ENCODE measurements around the gene SIRT4. TPM values are rescaled to one million over a fixed set of nuclear protein-coding genes. Genes with fewer than 3 reads are reported as not detected.

SIRT4 gene
- total RNA-seq, 6 experiments from 2014 or later = 0.56 to 4.1 (median 3.0) TPM

DNA sequence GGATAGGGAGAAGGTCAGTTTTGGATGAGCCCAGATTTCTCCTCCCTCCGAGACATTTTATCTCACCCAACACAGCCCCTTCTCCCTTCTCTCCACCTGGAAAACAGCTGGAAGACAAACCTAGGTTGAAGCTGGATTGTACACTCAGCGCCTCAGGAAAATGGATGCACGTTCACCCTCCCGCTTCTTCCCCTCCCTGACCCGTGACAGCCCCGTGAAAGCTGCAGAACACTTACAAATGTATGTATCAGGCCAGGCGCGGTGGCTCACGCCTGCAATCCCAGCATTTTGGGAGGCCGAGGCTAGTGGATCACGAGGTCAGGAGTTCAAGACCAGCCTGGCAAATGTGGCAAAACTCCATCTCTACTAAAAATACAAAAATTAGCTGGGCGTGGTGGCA, 14.6 kb upstream of the SIRT4 start:
- Histone ChIP-seq H3K9me3 (no peaks in the 10 kb centered on the region), H3K4me3 (no peak overlapping the region), H3K36me3 (no peaks in the 10 kb centered on the region), H3K4me1 (peaks cover 0 to 6% (median 0%) of the 10 kb centered on the region in 4 donors), H3K27ac (no peak overlapping the region), H3K27me3 (no peaks in the 10 kb centered on the region)
- TF ChIP-seq POLR2A (IDR thresholded peaks at IDR 0.05) = no peak
- TF ChIP-seq, protein P1, sequence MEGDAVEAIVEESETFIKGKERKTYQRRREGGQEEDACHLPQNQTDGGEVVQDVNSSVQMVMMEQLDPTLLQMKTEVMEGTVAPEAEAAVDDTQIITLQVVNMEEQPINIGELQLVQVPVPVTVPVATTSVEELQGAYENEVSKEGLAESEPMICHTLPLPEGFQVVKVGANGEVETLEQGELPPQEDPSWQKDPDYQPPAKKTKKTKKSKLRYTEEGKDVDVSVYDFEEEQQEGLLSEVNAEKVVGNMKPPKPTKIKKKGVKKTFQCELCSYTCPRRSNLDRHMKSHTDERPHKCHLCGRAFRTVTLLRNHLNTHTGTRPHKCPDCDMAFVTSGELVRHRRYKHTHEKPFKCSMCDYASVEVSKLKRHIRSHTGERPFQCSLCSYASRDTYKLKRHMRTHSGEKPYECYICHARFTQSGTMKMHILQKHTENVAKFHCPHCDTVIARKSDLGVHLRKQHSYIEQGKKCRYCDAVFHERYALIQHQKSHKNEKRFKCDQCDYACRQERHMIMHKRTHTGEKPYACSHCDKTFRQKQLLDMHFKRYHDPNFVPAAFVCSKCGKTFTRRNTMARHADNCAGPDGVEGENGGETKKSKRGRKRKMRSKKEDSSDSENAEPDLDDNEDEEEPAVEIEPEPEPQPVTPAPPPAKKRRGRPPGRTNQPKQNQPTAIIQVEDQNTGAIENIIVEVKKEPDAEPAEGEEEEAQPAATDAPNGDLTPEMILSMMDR (IDR thresholded peaks at IDR 0.05) = no peak
- DNase-seq = no peak
- intact Hi-C loops (cut with DNase I) = no loop called here
- 75% methylated on average over 8 of the region's 12 CpGs for WGBS (ENCODE audit: insufficient coverage, low coverage, low lambda C conversion rate, missing lambda C conversion rate)
- ATAC-seq = no peak

GRCh38 chr12:120290609-120291305, 11.4 kb upstream of the SIRT4 start:
- intact Hi-C loops (cut with DNase I) = no loop called here
- H3K4me1 ChIP-seq = peaks cover 0 to 6% (median 0%) of the 10 kb centered on the region in 4 donors
- WGBS (ENCODE audit: insufficient coverage, low coverage, low lambda C conversion rate, missing lambda C conversion rate) = 10% methylated on average over 22 of the region's 22 CpGs
- peak overlapping the region; percentile 0 to 42 (median 41) for H3K4me3 ChIP-seq
- H3K27me3 ChIP-seq = no peaks in the 10 kb centered on the region
- H3K9me3 ChIP-seq = no peaks in the 10 kb centered on the region
- peak overlapping the region; percentile 97 to 99 (median 99) for H3K27ac ChIP-seq
- no peak for DNase-seq
- no peaks in the 10 kb centered on the region for H3K36me3 ChIP-seq
- ATAC-seq = peak; percentile 2 to 13 (median 4)
- TF ChIP-seq POLR2A (IDR thresholded peaks at IDR 0.05) = no peak
- TF ChIP-seq, protein P1 (IDR thresholded peaks at IDR 0.05) = no peak

GRCh38 chr12:120292411-120292660, 9.8 kb upstream of the SIRT4 start:
- H3K9me3 ChIP-seq = no peaks in the 10 kb centered on the region
- TF ChIP-seq POLR2A (IDR thresholded peaks at IDR 0.05) = no peak
- TF ChIP-seq, protein P1 (IDR thresholded peaks at IDR 0.05) = no peak
- WGBS (ENCODE audit: insufficient coverage, low coverage, low lambda C conversion rate, missing lambda C conversion rate) = 2% methylated on average over 16 of the region's 17 CpGs
- intact Hi-C loops (cut with DNase I) = no loop called here
- H3K27me3 ChIP-seq = no peaks in the 10 kb centered on the region
- peak in 1 of 3 donors; percentile 56 for DNase-seq
- H3K27ac ChIP-seq = peak overlapping the region; percentile 97 to 99 (median 99)
- peak overlapping the region; percentile 28 to 63 (median 59) for H3K4me3 ChIP-seq
- no peaks in the 10 kb centered on the region for H3K36me3 ChIP-seq
- ATAC-seq = peak; percentile 1 to 9 (median 1)
- H3K4me1 ChIP-seq = peaks cover 0 to 6% (median 0%) of the 10 kb centered on the region in 4 donors

DNA sequence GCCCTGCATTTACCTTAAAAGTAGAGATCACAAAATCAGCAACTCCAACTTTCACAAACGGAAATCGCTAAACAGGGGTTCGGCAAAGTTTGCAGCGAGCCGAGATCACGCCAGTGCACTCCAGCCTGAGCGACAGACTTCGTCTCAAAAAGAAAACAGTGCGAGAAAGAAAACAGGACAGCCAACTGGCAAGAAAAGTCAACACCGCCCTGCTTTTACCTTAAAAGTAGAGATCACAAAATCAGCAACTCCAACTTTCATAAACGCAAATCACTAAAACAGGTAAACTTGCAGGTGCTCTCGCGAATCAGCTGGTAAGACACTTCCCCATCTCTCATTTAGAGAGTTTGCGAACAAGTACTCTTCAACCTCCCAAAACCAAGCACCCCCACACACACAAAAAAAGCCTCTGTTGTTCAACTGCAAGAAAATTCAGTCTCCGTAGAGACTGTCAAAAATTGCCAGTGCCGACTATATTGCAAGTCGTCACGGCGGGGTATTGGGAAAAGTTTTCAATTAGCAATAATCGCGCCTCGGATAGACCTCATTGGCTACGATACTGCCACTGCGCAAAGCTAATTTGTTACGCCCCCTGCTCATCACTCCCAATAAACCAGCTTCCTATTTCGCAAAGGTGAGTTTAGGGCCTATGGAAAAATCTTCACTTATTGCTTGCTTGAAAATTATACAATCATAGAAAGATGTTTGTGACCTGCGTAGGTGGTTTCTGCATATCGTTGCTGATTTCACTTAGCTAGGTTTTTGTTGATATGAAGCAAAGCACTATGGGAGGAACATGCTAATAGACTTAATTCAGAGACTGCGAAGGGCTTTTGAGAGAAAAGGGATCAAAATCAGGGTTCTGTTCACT, 9.2 kb upstream of the SIRT4 start, which contains the start of gene RNU4-1:
TSS of gene RNU4-1 (minus strand) at position 577 of the 871 bp plus-strand sequence.
- peak within 1 kb of the TSS; percentile 28 to 63 (median 59) for H3K4me3 ChIP-seq
- 0% methylated on average over 29 of the region's 29 CpGs for WGBS (ENCODE audit: insufficient coverage, low coverage, low lambda C conversion rate, missing lambda C conversion rate)
- ATAC-seq (peak; percentile 51 to 68 (median 56)), DNase-seq (peak; percentile 50 to 86 (median 65))
- H3K4me1 ChIP-seq = peaks cover 0 to 6% (median 0%) of the 10 kb centered on the region in 4 donors
- intact Hi-C loops (cut with DNase I) = no loop called here
- H3K27ac ChIP-seq = peak within 1 kb of the TSS; percentile 97 to 99 (median 99)
- no peaks in the 10 kb centered on the region for H3K9me3 ChIP-seq
- TF ChIP-seq, protein P1 (IDR thresholded peaks at IDR 0.05) = no peak
- peak; percentile 89 for TF ChIP-seq POLR2A (IDR thresholded peaks at IDR 0.05)
- no peaks in the 10 kb centered on the region for H3K36me3 ChIP-seq
- H3K27me3 ChIP-seq = no peaks in the 10 kb centered on the region
